ENCODE measurements around the gene ABCA5. TPM values are rescaled to one million over a fixed set of nuclear protein-coding genes. Genes with fewer than 3 reads are reported as not detected.

ABCA5 gene
- total and polyA plus RNA-seq, 2 of the 13 experiments (the other 11 are each of a cell fraction or from before 2014, with no cell fraction given): 9.7 to 10.1 TPM

DNA sequence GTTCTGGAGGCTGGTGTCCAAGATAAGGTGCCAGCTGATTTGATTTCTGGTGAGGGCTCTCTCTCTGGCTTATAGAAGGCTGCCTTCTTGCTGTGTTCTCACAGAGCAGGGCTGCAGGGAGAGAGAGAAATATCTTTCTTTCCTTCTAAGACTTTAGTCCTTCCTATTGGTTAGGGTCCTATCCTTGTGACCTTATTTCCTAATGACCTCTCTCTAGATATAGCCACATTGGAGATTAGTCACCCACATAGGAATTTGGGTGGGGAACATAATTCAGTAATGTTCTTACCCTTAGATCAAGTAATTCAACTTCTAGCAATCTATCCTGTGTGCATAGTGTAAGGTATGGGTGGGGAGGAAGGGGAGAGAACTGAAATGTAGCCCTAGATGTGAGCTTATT, 18.0 kb upstream of the ABCA5 start (continued):
- TF ChIP-seq, protein P1, sequence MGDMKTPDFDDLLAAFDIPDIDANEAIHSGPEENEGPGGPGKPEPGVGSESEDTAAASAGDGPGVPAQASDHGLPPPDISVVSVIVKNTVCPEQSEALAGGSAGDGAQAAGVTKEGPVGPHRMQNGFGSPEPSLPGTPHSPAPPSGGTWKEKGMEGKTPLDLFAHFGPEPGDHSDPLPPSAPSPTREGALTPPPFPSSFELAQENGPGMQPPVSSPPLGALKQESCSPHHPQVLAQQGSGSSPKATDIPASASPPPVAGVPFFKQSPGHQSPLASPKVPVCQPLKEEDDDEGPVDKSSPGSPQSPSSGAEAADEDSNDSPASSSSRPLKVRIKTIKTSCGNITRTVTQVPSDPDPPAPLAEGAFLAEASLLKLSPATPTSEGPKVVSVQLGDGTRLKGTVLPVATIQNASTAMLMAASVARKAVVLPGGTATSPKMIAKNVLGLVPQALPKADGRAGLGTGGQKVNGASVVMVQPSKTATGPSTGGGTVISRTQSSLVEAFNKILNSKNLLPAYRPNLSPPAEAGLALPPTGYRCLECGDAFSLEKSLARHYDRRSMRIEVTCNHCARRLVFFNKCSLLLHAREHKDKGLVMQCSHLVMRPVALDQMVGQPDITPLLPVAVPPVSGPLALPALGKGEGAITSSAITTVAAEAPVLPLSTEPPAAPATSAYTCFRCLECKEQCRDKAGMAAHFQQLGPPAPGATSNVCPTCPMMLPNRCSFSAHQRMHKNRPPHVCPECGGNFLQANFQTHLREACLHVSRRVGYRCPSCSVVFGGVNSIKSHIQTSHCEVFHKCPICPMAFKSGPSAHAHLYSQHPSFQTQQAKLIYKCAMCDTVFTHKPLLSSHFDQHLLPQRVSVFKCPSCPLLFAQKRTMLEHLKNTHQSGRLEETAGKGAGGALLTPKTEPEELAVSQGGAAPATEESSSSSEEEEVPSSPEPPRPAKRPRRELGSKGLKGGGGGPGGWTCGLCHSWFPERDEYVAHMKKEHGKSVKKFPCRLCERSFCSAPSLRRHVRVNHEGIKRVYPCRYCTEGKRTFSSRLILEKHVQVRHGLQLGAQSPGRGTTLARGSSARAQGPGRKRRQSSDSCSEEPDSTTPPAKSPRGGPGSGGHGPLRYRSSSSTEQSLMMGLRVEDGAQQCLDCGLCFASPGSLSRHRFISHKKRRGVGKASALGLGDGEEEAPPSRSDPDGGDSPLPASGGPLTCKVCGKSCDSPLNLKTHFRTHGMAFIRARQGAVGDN (CRISPR knock-in tag; IDR thresholded peaks at IDR 0.05): no peak
- TF ChIP-seq XRCC5 (optimal IDR thresholded peaks at IDR 0.05; ENCODE audit: low read length) (no peak), FOXA3 (CRISPR knock-in tag; IDR thresholded peaks at IDR 0.05) (no peak), HDAC2 (CRISPR knock-in tag; IDR thresholded peaks at IDR 0.05) (no peak)

DNA sequence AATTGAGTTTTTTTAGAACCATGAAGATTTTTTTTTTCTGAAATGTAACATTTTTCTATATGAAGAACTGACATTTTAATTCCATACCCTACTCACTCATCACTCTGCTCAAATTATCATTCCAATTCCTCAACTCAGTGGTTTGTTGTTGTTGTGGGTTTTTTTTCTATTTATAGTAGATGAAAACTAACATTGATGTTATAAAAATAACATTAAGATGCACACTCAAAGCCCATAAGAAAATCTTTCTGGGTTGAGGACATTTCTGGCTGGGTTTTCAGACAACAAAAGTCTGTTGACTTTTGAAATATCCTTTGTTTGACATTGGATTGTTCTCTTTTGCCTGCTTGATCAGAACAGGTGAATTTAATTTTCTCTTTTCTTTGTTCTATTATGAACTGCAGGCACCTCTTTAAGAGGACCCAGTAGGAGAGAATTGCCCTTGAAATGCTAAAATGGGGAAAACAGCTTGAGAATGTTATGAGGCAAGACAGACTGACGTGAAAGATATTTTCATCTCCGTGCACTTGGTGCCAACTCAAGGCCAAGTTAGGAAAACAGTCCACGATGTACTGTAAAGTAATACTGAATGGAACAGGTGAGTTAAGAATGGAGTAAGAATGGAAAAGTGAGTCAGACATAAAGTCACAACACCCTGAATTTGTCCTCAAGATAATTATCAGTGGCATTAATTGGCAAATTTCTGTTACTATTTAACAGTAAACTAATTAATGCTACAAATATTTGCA, 16.1 kb upstream of the ABCA5 start:
- Histone ChIP-seq H3K4me1 (ENCODE audit: insufficient read depth, low read length) (no peaks in the 10 kb centered on the region), H3K79me2 (ENCODE audit: insufficient read depth, low read length) (no peaks in the 10 kb centered on the region), H3K27me3 (ENCODE audit: control insufficient read depth in 1 of 2, insufficient read depth in 2 of 2, low read length in 2 of 2) (no peaks in the 10 kb centered on the region), H2AFZ (ENCODE audit: low read length) (no peak overlapping the region), H3K36me3 (replicated peaks in 1 of 2; ENCODE audit: control insufficient read depth in 1 of 2, insufficient read depth in 2 of 2, low read length in 2 of 2) (no peaks in the 10 kb centered on the region), H3K4me2 (ENCODE audit: low read depth, low read length) (no peak overlapping the region), H3K27ac (ENCODE audit: extremely low read length, insufficient read depth, low read length) (no peak overlapping the region), H3K9me3 (ENCODE audit: low read length) (no peaks in the 10 kb centered on the region), H3K4me3 (replicated peaks in 1 of 3; ENCODE audit: insufficient read depth in 1 of 3, low read depth in 2 of 3, low read length in 3 of 3) (no peak overlapping the region), H3K9ac (ENCODE audit: insufficient read depth, low read depth, low read length) (no peak overlapping the region), H4K20me1 (ENCODE audit: insufficient read depth, low read length) (no peaks in the 10 kb centered on the region)
- no peak for FAIRE-seq
- POLR2A ChIA-PET: no interaction called here
- DNase-seq (ENCODE audit: low spot score): no peak
- in situ Hi-C loops (cut with HindIII; ENCODE audit: extremely low pct_ligation_motif_present, low pct_unique_long_range_greater_than_20kb) (no loop called here), intact Hi-C loops (cut with micrococcal nuclease; ENCODE audit: unreplicated experiment) (no loop called here)
- CTCF ChIA-PET (ENCODE audit: low intra/inter-chr PET ratio, low total read pairs): no interaction called here
- BruUV-seq (replicated peaks): no TSS peak
- under 1% methylated on average over 3 of the region's 3 CpGs for WGBS (ENCODE audit: low lambda C conversion rate)
- no peak for ATAC-seq
- TF ChIP-seq ZNF552 (CRISPR knock-in tag; IDR thresholded peaks at IDR 0.05; ENCODE audit: borderline replicate concordance): no peak
- TF ChIP-seq, protein P2, sequence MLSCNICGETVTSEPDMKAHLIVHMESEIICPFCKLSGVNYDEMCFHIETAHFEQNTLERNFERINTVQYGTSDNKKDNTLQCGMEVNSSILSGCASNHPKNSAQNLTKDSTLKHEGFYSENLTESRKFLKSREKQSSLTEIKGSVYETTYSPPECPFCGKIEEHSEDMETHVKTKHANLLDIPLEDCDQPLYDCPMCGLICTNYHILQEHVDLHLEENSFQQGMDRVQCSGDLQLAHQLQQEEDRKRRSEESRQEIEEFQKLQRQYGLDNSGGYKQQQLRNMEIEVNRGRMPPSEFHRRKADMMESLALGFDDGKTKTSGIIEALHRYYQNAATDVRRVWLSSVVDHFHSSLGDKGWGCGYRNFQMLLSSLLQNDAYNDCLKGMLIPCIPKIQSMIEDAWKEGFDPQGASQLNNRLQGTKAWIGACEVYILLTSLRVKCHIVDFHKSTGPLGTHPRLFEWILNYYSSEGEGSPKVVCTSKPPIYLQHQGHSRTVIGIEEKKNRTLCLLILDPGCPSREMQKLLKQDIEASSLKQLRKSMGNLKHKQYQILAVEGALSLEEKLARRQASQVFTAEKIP (CRISPR knock-in tag; IDR thresholded peaks at IDR 0.05; ENCODE audit: borderline replicate concordance): no peak
